Measurements from ENCODE around the gene SHMT2. TPM values are rescaled to one million over a fixed set of nuclear protein-coding genes. Genes with fewer than 3 reads are reported as not detected.

SHMT2 gene
- total RNA-seq, 1 donor from 2014 or later, result 490 TPM

DNA sequence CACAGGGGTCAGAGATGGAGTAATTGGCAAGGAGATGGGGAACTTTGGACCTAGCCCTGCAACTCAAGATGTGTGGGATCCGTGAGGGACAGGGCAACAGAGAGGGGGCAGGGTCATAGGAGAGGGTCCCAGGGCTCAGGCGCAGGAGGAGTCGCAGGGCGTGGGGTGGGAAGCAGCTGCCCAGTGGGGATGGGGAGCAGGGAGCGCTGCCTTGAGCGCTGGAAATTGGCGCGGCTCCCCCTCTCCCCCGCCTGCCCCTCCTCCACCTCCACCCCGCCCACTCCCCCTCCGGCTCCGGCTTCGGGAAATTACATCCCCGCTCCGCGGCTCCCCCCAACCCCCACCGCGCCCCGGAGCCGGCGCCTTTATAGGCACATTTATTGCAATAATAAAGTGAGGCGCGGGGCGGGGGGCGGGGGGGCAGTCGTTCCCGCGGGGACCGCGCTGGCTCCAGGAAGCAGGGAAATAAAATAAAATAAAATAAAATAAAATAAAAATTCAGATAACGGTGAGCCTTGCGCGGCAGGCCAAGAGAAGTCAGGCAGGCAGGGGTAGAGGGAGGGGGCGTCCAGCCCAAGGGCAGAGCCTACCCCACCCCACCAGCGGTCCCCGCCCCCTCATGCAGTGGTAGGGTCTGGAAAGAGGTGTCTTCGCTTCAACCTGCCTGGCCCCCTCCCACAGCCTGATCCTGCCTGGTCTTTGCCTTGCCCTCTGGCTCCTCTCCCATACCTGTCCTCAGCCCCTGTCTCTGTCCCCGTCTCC lies 9.3 kb upstream of the SHMT2 start:
- Histone ChIP-seq H3K4me3 (ENCODE audit: low read depth, low read length) (no peak overlapping the region), H3K27me3 (ENCODE audit: control insufficient read depth, insufficient read depth, low read length) (peaks cover 96% of the 10 kb centered on the region), H3K36me3 (ENCODE audit: control insufficient read depth, insufficient read depth, low read length) (no peaks in the 10 kb centered on the region)
- TF ChIP-seq, protein P1, sequence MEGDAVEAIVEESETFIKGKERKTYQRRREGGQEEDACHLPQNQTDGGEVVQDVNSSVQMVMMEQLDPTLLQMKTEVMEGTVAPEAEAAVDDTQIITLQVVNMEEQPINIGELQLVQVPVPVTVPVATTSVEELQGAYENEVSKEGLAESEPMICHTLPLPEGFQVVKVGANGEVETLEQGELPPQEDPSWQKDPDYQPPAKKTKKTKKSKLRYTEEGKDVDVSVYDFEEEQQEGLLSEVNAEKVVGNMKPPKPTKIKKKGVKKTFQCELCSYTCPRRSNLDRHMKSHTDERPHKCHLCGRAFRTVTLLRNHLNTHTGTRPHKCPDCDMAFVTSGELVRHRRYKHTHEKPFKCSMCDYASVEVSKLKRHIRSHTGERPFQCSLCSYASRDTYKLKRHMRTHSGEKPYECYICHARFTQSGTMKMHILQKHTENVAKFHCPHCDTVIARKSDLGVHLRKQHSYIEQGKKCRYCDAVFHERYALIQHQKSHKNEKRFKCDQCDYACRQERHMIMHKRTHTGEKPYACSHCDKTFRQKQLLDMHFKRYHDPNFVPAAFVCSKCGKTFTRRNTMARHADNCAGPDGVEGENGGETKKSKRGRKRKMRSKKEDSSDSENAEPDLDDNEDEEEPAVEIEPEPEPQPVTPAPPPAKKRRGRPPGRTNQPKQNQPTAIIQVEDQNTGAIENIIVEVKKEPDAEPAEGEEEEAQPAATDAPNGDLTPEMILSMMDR (IDR thresholded peaks at IDR 0.05; ENCODE audit: insufficient read depth, low read length, poor library complexity, severe bottlenecking), result no peak
- no peak for DNase-seq (ENCODE audit: low read depth)

DNA sequence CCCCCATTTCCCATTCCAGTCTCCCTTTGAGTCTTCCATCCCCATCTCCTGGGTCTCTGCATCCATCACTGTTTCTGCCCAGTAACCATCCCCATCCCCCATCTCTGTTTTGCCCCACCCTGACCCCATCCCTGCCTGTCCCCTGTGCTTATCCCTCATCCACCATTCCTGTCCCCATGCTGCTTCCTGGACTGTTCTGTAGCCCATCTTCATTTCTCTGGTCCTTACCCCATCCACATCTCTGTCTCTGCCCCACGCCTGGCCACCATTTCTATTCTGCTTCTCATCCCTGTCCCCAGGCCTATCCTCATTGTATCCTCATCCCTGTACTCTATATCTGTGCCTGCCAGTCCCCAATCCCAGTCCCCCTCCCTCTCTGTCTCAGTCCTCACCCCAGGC lies 8.7 kb upstream of the SHMT2 start:
- TF ChIP-seq, protein P1 (IDR thresholded peaks at IDR 0.05; ENCODE audit: insufficient read depth, low read length, poor library complexity, severe bottlenecking), result no peak
- no peak overlapping the region for H3K4me3 ChIP-seq (ENCODE audit: low read depth, low read length)
- peaks cover 96% of the 10 kb centered on the region for H3K27me3 ChIP-seq (ENCODE audit: control insufficient read depth, insufficient read depth, low read length)
- H3K36me3 ChIP-seq (ENCODE audit: control insufficient read depth, insufficient read depth, low read length), result no peaks in the 10 kb centered on the region
- no peak for DNase-seq (ENCODE audit: low read depth)

DNA sequence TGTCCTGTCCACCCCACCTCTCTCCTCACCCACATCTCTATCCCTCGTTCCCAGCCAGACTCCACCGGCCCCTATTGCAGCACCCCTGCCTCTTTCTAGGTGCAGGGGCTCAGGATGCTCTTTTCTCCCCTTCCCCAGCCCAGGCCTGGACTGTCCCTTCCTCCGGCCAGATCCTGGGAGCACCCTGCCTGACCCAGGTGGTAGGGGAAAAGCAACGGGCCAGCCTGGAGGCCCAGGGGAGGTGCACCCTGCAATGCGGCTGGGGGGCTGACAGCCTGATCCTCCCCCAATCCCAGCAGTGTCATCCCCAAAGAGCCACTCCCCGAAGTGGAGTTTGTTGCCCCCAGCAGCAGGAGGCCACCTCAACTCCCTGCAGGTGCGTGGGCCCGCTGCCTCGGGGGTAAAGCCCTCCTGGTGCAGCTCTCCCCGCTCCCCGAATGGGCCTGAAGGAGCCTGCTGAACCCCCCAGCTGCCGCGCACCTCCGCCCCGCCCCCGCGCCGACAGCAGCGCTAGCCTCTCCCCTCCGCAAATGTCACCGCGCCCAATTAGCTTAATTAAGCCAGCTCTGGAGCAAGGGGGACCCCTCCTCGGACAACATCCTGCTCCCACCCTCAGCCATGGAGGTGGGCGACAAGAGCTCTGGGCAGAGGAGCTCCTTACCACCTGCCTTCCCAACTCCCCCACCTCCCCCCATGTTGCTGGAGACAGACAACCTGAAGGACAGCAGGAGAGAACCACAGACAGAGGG lies 8.2 kb upstream of the SHMT2 start:
- no peak for DNase-seq (ENCODE audit: low read depth)
- no peak overlapping the region for H3K4me3 ChIP-seq (ENCODE audit: low read depth, low read length)
- peaks cover 94% of the 10 kb centered on the region for H3K27me3 ChIP-seq (ENCODE audit: control insufficient read depth, insufficient read depth, low read length)
- no peaks in the 10 kb centered on the region for H3K36me3 ChIP-seq (ENCODE audit: control insufficient read depth, insufficient read depth, low read length)
- TF ChIP-seq, protein P1 (IDR thresholded peaks at IDR 0.05; ENCODE audit: insufficient read depth, low read length, poor library complexity, severe bottlenecking), result no peak

DNA sequence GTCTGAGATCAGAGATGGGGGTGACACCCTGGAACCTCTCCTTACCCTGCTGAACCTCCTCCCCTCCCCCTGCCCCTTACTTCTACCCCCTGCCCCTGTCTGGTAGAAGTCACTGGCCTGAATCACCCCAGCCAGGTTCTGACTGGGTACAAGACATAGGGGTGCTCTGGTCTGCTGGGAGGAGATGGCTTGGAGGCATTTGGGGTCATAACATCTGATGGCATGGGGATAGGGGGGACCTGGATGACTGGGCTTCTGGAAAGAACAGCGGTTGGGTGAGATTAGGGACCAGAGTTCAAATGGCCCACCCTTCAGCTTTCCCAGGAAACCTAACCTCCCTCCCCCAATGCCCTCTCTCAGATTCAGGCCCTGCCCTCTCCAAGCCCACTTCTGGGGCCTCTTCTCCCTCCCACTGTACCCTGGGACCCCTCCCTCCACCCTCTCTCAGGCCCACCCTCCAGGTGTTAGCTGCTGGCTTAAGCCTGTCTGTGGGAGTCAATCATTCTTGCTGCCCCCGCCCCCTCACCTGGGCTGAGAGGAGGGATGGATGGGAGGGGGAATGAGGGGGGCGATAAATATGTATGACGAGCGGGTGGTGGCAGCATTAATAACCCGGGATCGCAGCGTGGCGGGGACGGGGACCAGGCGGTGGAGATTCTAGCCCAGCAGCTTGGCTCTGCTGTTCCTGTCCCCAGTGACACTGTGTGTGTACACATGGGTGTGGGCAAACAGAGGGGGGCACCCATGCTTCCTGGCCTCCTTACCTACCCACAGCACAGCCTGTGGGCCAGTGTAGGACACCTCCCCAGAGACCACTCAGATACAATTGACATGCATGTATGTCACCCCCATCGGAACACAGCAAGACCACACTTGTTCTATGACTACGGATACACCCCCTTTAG lies 7.0 kb upstream of the SHMT2 start:
- Histone ChIP-seq H3K27me3 (ENCODE audit: control insufficient read depth, insufficient read depth, low read length) (peaks cover 96% of the 10 kb centered on the region), H3K36me3 (ENCODE audit: control insufficient read depth, insufficient read depth, low read length) (no peaks in the 10 kb centered on the region), H3K4me3 (ENCODE audit: low read depth, low read length) (no peak overlapping the region)
- TF ChIP-seq, protein P1 (IDR thresholded peaks at IDR 0.05; ENCODE audit: insufficient read depth, low read length, poor library complexity, severe bottlenecking), result no peak
- no peak for DNase-seq (ENCODE audit: low read depth)

DNA sequence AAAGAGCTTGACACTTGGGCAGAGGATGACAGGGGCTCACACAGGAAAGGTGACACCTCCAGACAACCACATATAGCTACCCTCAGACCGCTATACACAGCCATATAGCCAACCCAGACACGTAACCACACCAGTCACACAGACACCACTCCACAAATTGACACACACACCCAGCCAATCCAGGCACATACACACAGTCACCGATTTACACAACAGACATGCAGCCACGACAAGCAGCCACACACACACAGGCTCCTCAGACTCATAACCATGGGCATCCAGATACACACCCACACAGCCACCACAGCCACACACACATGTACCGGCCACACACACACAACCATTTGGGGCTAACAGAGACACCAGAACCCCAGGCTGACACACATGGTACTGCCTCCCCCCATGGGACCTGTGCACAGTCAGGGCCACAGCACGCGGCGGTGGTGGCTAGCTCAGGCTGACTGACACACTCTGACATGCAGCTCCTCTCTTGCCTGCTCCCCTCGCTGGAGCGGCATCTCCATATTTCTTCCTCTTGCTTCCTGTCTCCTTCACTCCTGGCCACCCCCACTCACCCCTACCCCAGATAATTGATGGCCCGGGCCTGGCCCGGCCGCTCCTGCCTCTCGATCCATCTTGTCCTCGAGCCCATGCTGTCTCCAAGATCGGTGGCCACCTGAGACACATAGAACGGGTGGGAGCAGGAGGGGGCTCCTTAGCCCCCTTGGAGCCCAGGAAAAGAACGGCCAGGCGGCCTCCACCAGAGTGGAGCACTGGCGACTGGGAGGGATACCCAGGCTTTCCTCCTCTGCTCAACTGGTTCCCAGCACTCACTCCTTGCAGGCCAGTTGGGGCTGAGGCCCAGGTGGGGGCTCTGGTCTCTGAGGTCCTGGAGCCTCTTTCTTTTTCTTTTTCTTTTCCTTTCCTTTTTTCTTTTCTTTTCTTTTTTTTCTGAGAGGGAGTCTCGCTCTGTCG lies 6.0 kb upstream of the SHMT2 start:
- DNase-seq (ENCODE audit: low read depth), result no peak
- TF ChIP-seq, protein P1 (IDR thresholded peaks at IDR 0.05; ENCODE audit: insufficient read depth, low read length, poor library complexity, severe bottlenecking), result no peak
- H3K27me3 ChIP-seq (ENCODE audit: control insufficient read depth, insufficient read depth, low read length), result peaks cover 89% of the 10 kb centered on the region
- no peaks in the 10 kb centered on the region for H3K36me3 ChIP-seq (ENCODE audit: control insufficient read depth, insufficient read depth, low read length)
- no peak overlapping the region for H3K4me3 ChIP-seq (ENCODE audit: low read depth, low read length)
